ENCODE measurements around the gene ADAMTS12. TPM values are rescaled to one million over a fixed set of nuclear protein-coding genes. Genes with fewer than 3 reads are reported as not detected.

Gene ADAMTS12
- total and polyA plus RNA-seq, 2 of the 8 experiments (the other 6 are each of a cell fraction or from before 2014, with no cell fraction given) = 6.4 to 12.8 TPM

GRCh38 chr5:33810491-33811120 lies 81.2 kb downstream of the ADAMTS12 start (continued):
- TF ChIP-seq TAF7 (optimal IDR thresholded peaks at IDR 0.05; ENCODE audit: borderline replicate concordance, low read depth, low read length) (no peak), CBX5 (IDR thresholded peaks at IDR 0.05; ENCODE audit: low read depth, low read length) (no peak), EGR1 (IDR thresholded peaks at IDR 0.05; ENCODE audit: borderline replicate concordance, low read depth, low read length) (no peak), FOSL1 (IDR thresholded peaks at IDR 0.05; ENCODE audit: insufficient read depth, low read depth, low read length) (no peak), CHD2 (IDR thresholded peaks at IDR 0.05; ENCODE audit: low read length) (no peak), HDAC2 (IDR thresholded peaks at IDR 0.05; ENCODE audit: borderline replicate concordance in 1 of 2, low read depth in 2 of 2, low read length in 2 of 2) (no peak), TCF12 (IDR thresholded peaks at IDR 0.05; ENCODE audit: low read depth, low read length) (no peak)

Measured in H1 (cell line).